GM18951 (cell line): ENCODE measurements around the gene EPS8.

ENCODE experiments used
- POLR2A ChIP-seq: IDR thresholded peaks from 4 replicates; pipeline ENCODE4 v1.6.1; 2011; ENCODE audit warnings: mild to moderate bottlenecking; ENCODE audit not compliant: insufficient read length, insufficient read depth; ENCODE audit errors: extremely low read depth
- in situ Hi-C: fragments of 300-500 bp; cut with MboI; formaldehyde crosslinking; loops from one replicate; pipeline ENCODE4 v1.12.0; 2022; ENCODE audit warnings: low sequenced_read_pairs, mixed read lengths, inconsistent platforms; ENCODE audit not compliant: unreplicated experiment

Gene EPS8

GRCh38 chr12:15731940-15732339 lies 57.2 kb downstream of the EPS8 start:
- no peak for TF ChIP-seq POLR2A
- in situ Hi-C loops: no loop called here

GRCh38 chr12:15729097-15729496 lies 60.1 kb downstream of the EPS8 start:
- TF ChIP-seq POLR2A: no peak
- in situ Hi-C loops: no loop called here

- no peak for TF ChIP-seq POLR2A
- in situ Hi-C loops: no loop called here
Observed at GRCh38 chr12:15728118-15728598, 61.0 kb downstream of the EPS8 start.

GRCh38 chr12:15726878-15727150 lies 62.4 kb downstream of the EPS8 start:
- TF ChIP-seq POLR2A: no peak
- in situ Hi-C loops: no loop called here

- no peak for TF ChIP-seq POLR2A
- in situ Hi-C loops: no loop called here
Observed at GRCh38 chr12:15726027-15726877, 62.9 kb downstream of the EPS8 start.

GRCh38 chr12:15722951-15723350 lies 66.2 kb downstream of the EPS8 start:
- TF ChIP-seq POLR2A: no peak
- in situ Hi-C loops: no loop called here

GRCh38 chr12:15721316-15722115 lies 67.7 kb downstream of the EPS8 start:
- TF ChIP-seq POLR2A: no peak
- in situ Hi-C loops: no loop called here

- in situ Hi-C loops: no loop called here
- no peak for TF ChIP-seq POLR2A
Observed at GRCh38 chr12:15720295-15720694, 68.9 kb downstream of the EPS8 start.

- in situ Hi-C loops: no loop called here
Observed at GRCh38 chr12:15719230-15719629, 70.0 kb downstream of the EPS8 start.

GRCh38 chr12:15717940-15718567 lies 71.1 kb downstream of the EPS8 start:
- no peak for TF ChIP-seq POLR2A
- in situ Hi-C loops: no loop called here

More at GRCh38 chr12:15719230-15719629, 70.0 kb downstream of the EPS8 start:
- TF ChIP-seq POLR2A: no peak

- in situ Hi-C loops: no loop called here
Observed at GRCh38 chr12:15716581-15716980, 72.6 kb downstream of the EPS8 start.

GRCh38 chr12:15714256-15714655 lies 74.9 kb downstream of the EPS8 start:
- TF ChIP-seq POLR2A: no peak
- in situ Hi-C loops: no loop called here

More at GRCh38 chr12:15716581-15716980, 72.6 kb downstream of the EPS8 start:
- no peak for TF ChIP-seq POLR2A
